SK-N-SH treated with all-trans-retinoic acid at 6 μM for 48 hours (cell line): Measurements from ENCODE around the gene PHLDA2.

Experiments
- ATAC-seq: fragments of 200-7000 bp; cut with Tn5 transposase; 3 replicates; pipeline ENCODE4 v1.9.1; 2020; ENCODE audit warnings: mild to moderate bottlenecking, moderate library complexity
- ARNTL ChIP-seq: fragments of 450-650 bp; formaldehyde crosslinking; IDR thresholded peaks from 2 replicates; pipeline ENCODE4 v1.5.0; 2020; ENCODE audit warnings: low read depth, mild to moderate bottlenecking, moderate library complexity, borderline replicate concordance
- CREB5 ChIP-seq: fragments of 250-450 bp; sonication (Bioruptor Pico); IDR thresholded peaks from 2 replicates; pipeline ENCODE4 v1.5.1; 2020; ENCODE audit warnings: low read depth, mild to moderate bottlenecking, moderate library complexity
- CSDC2 ChIP-seq: fragments of 250-450 bp; sonication (Bioruptor Pico); IDR thresholded peaks from 2 replicates; pipeline ENCODE4 v1.5.0; 2020; ENCODE audit warnings: mild to moderate bottlenecking, moderate library complexity
- CSRNP3 ChIP-seq: fragments of 250-450 bp; sonication (Bioruptor Pico); IDR thresholded peaks from 2 replicates; pipeline ENCODE4 v1.5.1; 2021; ENCODE audit warnings: mild to moderate bottlenecking, moderate library complexity
- ESRRG ChIP-seq: fragments of 250-450 bp; sonication (Bioruptor Pico); IDR thresholded peaks from 2 replicates; pipeline ENCODE4 v1.6.1; 2021; ENCODE audit warnings: mild to moderate bottlenecking
- GLIS3 ChIP-seq: fragments of 250-450 bp; sonication (Bioruptor Pico); IDR thresholded peaks from 2 replicates; pipeline ENCODE4 v1.5.0; 2020; ENCODE audit warnings: mild to moderate bottlenecking, moderate library complexity
- ISL1 ChIP-seq: fragments of 250-450 bp; sonication (Bioruptor Pico); IDR thresholded peaks from 2 replicates; pipeline ENCODE4 v2.1.2; 2022; ENCODE audit warnings: mild to moderate bottlenecking, moderate library complexity
- OSR1 ChIP-seq: fragments of 250-450 bp; sonication (Bioruptor Pico); IDR thresholded peaks from 2 replicates; pipeline ENCODE4 v1.8.0; 2022; ENCODE audit warnings: moderate library complexity, mild to moderate bottlenecking, inconsistent platforms
- POU6F1 ChIP-seq: fragments of 250-450 bp; sonication (Bioruptor Pico); IDR thresholded peaks from 2 replicates; pipeline ENCODE4 v1.8.0; 2021; ENCODE audit warnings: low read depth, mild to moderate bottlenecking, moderate library complexity, borderline replicate concordance
- PPARA ChIP-seq: fragments of 250-450 bp; sonication (Bioruptor Pico); IDR thresholded peaks from 2 replicates; pipeline ENCODE4 v1.5.0; 2020; ENCODE audit warnings: mild to moderate bottlenecking, borderline replicate concordance
- RARB ChIP-seq: fragments of 250-450 bp; sonication (Bioruptor Pico); IDR thresholded peaks from 2 replicates; pipeline ENCODE4 v1.8.0; 2021; ENCODE audit warnings: mild to moderate bottlenecking, moderate library complexity
- SNAI2 ChIP-seq: fragments of 250-450 bp; sonication (Bioruptor Pico); IDR thresholded peaks from 2 replicates; pipeline ENCODE4 v1.5.0; 2020; ENCODE audit warnings: mild to moderate bottlenecking, moderate library complexity
- TCF4 ChIP-seq: fragments of 250-450 bp; sonication (Bioruptor Pico); IDR thresholded peaks from 2 replicates; pipeline ENCODE4 v1.8.0; 2021; ENCODE audit warnings: mild to moderate bottlenecking, moderate library complexity, borderline replicate concordance
- TOX ChIP-seq: fragments of 250-450 bp; sonication (Bioruptor Pico); IDR thresholded peaks from 2 replicates; pipeline ENCODE4 v1.8.0; 2021; ENCODE audit warnings: mild to moderate bottlenecking, moderate library complexity, borderline replicate concordance
- TSHZ2 ChIP-seq: fragments of 250-450 bp; sonication (Bioruptor Pico); IDR thresholded peaks from 2 replicates; pipeline ENCODE4 v1.5.0; 2020; ENCODE audit warnings: mild to moderate bottlenecking, moderate library complexity
- ZC3H10 ChIP-seq: fragments of 250-450 bp; sonication (Bioruptor Pico); IDR thresholded peaks from 2 replicates; pipeline ENCODE4 v1.5.1; 2021; ENCODE audit warnings: mild to moderate bottlenecking, moderate library complexity
- ZFP3 ChIP-seq: fragments of 250-450 bp; sonication (Bioruptor Pico); IDR thresholded peaks from 2 replicates; pipeline ENCODE4 v1.5.0; 2020; ENCODE audit warnings: mild to moderate bottlenecking, moderate library complexity
- ZFP30 ChIP-seq: fragments of 450-650 bp; formaldehyde crosslinking; IDR thresholded peaks from 2 replicates; pipeline ENCODE4 v1.5.0; 2022; ENCODE audit warnings: mild to moderate bottlenecking, moderate library complexity
- ZNF70 ChIP-seq: fragments of 450-650 bp; formaldehyde crosslinking; IDR thresholded peaks from 2 replicates; pipeline ENCODE4 v1.5.0; 2020; ENCODE audit warnings: mild to moderate bottlenecking, moderate library complexity
- ZNF8 ChIP-seq: fragments of 450-650 bp; formaldehyde crosslinking; IDR thresholded peaks from 2 replicates; pipeline ENCODE4 v1.5.0; 2020; ENCODE audit warnings: mild to moderate bottlenecking, moderate library complexity

PHLDA2 gene

GRCh38 chr11:2943711-2944118 is 14.5 kb upstream of the PHLDA2 start:
- TF ChIP-seq ESRRG (CRISPR knock-in tag) (no peak), CSRNP3 (CRISPR knock-in tag) (no peak), RARB (CRISPR knock-in tag) (no peak), ZNF8 (CRISPR knock-in tag) (no peak)
- ATAC-seq: no peak

- ATAC-seq: no peak
- TF ChIP-seq ZNF70 (CRISPR knock-in tag) (no peak), ZNF8 (CRISPR knock-in tag) (no peak), ISL1 (CRISPR knock-in tag) (no peak), GLIS3 (CRISPR knock-in tag) (no peak), CSDC2 (CRISPR knock-in tag) (no peak), TOX (CRISPR knock-in tag) (no peak)
Observed at GRCh38 chr11:2942872-2943710, 13.9 kb upstream of the PHLDA2 start.

GRCh38 chr11:2942447-2942846 is 13.2 kb upstream of the PHLDA2 start:
- no peak for ATAC-seq
- TF ChIP-seq SNAI2 (CRISPR knock-in tag) (no peak), ZNF8 (CRISPR knock-in tag) (no peak), GLIS3 (CRISPR knock-in tag) (no peak), CREB5 (CRISPR knock-in tag) (no peak), ZFP3 (CRISPR knock-in tag) (no peak), ARNTL (CRISPR knock-in tag) (no peak), CSRNP3 (CRISPR knock-in tag) (no peak), OSR1 (CRISPR knock-in tag) (no peak), TSHZ2 (no peak), ESRRG (CRISPR knock-in tag) (no peak), ZC3H10 (no peak), TCF4 (CRISPR knock-in tag) (no peak), ZNF70 (CRISPR knock-in tag) (no peak), PPARA (CRISPR knock-in tag) (no peak), ISL1 (CRISPR knock-in tag) (no peak), CSDC2 (CRISPR knock-in tag) (no peak), TOX (CRISPR knock-in tag) (no peak), ZFP30 (no peak)

- ATAC-seq: peak; percentile 8
Observed at GRCh38 chr11:2940921-2941821, 12.0 kb upstream of the PHLDA2 start.

More at GRCh38 chr11:2940921-2941821, 12.0 kb upstream of the PHLDA2 start:
- TF ChIP-seq ESRRG (CRISPR knock-in tag) (no peak), TOX (CRISPR knock-in tag) (no peak), SNAI2 (CRISPR knock-in tag) (no peak), CSDC2 (CRISPR knock-in tag) (no peak), GLIS3 (CRISPR knock-in tag) (no peak), TSHZ2 (no peak), ZNF8 (CRISPR knock-in tag) (no peak), RARB (CRISPR knock-in tag) (no peak), POU6F1 (CRISPR knock-in tag) (no peak), TCF4 (CRISPR knock-in tag) (no peak)
- TF ChIP-seq, all 23 proteins: peak for 0
